Cerebellar cortex (tissue), 1 donor: Measurements from ENCODE around the gene NR4A2.

Experiments used
- DNase-seq: peaks from one replicate; pipeline ENCODE4 v3.0.0-alpha.2; 2015; ENCODE audit warnings: low spot score

NR4A2 gene

DNA sequence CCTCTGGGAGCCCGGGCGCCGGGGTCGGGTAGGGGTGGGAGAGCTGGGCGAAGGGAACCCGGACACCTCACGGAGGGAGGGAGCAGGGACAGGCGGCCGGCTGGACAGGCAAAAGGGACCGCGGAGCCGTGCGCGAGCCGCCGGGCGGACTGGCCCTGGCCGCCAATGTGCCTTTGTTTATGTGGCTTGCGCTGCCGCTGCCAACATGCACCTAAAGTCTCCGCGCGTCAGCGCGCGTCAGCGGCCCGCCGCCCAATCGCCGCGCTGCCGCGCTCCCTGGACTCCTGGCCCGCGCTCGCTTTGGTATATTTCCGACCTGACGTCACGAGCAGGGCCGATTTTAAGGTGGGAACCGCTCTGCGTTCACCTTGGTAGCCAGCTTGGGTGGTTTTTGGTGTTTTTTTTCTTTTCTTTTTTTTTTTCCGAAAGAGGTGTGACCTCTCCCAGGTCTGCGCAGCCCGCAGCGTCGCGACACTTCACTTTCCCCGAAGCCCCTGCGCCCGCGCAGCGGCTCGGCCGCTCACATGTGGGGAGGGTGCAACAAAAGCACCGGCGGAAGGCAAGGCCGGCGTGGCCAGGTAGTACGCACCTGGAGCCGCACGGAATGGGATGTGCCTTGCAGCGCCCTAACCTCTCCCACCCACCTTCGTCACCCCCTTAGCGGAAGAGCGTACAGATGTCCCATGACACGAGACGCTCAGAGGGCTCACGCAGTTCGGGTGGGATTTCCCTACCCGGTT lies at the start of gene NR4A2:
NR4A2 (minus strand) TSS at position 188 of the 740 bp plus-strand sequence. CDS start 2,535 bp downstream, outside the sequence.
- DNase-seq: peak; percentile 92

DNA sequence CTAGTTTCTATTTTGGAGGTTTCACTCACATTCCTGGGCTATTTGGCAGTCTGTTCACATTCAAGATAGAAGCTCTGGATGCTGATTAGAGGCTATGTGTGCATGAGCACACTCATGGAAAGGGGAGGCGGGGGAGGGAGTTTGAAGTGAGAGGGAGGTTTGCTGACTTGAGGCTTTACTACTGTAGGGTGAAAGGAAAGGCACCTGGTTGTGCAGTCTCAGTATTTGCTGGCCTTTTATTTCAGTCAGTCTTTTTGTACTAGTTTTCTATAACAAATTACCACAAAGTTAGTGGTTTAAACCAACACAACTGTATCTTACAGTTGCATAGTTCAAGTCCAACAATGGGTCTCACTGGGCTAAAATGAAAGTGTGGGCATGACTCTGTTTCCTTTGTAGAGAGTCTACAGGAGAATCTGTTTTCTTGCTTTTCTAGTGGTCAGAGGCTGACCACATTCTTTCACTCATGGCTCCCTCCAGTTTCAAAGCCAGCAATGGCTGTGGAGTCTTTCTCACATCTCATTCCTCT lies 47.7 kb upstream of the NR4A2 start:
- DNase-seq: no peak

DNA sequence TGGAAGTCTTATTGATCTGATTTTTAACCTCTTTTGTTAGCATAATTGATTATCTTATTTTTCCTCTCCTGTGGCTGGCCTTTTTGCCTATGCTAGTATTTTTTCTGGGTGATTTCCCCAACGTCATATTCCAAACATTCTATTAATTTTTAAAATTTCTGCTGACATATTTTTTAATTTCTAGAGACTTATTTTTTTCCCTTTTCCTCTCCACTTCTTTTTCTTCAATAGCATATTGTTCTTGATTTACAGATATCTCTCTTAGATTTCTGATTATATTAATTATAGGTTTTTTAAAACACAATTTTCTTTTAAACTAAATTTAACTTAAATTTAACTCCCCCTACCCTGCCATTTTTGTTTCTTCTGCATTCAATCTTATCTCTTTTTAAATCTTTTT lies 47.2 kb upstream of the NR4A2 start:
- DNase-seq: no peak

DNA sequence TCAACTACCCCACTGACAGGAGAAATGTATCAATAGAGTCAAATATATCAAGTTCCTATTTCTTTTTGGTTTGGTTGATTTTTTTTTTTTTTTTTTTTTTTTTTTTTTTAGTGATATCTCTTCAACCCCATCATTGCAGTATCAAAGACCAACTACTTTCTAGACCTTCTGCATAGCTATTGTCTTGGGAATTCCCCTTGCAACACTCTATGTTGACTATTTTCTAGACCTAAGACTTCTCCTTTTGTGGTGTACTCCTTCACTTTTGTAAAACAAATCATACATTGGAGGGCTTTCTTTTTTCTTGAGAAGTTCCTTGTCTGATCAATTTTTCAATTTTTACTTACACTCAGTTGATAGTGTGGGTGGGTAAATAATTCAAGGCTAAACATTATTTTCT lies 46.5 kb upstream of the NR4A2 start:
- no peak for DNase-seq

DNA sequence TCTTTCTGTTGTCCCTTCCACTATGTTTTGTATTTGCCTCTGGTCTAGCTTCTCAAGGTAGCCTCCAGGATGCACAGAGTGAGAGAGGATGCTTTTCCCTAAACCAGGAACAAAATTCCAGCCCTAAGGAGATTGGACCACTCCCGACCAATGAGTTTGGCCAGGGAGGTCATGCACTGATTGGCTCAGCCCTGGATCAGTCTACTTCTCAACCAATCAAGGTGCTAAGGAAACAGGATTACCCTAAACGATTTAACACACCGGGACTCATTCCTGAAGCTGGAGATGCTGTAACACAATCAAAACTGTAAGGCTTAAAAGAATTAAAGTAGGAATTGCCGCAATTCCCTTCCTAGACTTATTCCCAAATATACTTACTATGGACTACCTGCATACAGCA lies 34.2 kb upstream of the NR4A2 start:
- no peak for DNase-seq

DNA sequence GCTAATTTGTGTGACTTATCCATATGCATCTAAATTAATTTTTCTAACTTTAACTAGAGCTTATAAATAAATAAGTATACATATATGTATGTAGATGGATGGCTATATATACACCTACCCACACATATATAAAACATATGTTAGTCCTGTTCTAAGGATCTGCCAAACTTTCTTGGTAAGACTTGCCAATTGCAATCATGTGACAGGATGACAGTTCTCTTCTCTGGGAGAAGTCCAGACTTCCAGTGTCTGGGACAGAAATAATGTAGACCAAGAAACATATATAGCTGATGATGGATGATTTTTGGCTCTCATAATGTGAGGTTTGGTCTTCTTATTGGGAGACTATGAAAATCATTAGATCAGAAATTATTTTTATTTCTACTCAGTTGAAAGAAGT lies 30.6 kb upstream of the NR4A2 start:
- no peak for DNase-seq

DNA sequence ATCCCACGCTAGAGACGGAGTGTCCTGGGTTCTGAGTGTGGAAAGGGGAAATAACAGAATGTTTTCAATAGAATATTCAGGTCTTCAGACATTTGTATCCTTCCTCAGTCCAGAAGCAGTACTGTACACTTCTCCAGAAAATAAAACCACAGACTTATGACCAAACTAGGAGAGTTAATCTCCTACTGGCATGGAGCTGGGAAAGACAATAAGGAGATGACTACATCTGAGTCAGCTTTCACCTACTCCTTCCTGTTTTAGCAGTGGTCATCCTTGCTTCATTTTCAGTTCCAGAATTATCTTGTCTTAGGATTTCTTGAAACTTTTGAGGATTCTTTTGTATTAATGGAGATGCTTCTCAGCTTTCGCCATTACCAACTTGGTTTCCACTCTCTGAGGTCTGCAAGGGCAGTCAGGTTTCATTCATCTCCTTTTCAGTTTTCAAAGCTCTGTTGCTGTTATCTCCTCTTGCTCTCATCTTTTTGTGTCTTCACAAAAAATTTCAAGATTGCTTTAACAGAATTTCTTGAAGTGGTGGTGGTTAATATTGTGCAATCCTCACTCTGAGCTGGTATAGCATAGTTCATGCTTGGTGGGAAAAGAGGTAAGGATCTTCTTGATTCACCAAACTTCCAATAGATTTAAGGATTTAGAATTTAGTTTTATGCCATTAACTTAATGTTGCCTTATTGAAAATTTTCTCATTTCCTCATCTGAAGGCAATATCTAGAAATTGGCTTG lies 23.7 kb upstream of the NR4A2 start:
- DNase-seq: no peak

DNA sequence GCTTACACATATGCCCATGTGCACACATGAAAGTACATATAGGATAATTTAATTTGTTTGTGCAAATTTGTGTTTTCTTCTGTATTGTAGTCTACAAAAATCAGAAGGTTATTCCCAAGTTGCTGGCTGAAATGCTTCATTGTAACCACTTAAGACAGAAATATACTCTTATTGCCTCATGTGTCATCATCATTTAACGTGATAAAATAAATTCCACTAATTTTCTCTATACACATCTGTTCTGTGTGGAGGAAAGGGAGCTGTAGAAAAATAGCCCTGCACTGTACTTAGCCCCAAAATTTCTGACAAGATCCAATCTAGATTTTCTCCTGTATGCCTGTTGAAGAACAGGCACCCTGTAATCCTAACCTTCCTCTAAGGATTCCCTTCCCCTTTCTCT lies 20.4 kb upstream of the NR4A2 start:
- DNase-seq: no peak

DNA sequence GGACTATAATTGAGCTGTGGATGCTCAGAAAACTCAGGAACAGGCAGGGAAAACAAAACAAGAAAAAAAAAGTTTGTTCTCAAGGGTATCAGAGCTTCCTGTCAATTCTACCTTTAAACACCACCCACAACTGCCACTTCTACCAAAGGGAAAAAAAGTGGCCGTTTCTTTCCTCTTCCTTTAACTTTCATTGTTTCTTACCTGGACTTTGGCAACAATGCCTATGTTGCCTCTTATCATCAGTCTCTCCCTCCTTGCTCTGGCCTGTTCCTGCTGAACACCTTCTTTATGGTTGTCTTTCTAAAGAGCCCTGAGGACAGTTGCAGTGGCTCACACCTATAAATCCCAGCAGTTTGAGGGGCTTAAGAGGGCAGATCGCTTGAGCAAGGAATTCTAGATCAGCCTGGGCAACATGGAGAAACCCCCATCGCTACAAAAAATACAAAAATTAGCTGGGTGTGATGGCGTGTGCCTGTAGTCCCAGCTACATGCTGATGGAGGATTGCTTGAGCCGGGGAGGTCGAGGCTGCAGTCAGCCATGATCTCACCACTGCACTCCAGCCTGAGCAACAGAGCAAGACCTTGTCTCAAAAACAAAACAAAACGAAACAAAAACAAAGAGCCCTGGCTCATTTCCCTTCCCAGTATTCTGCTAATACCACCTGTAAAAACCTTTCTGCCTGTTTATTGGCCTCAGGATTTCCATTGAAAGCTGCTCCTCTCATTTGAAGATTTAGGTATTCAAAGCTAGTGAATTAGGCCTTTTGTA lies 18.0 kb upstream of the NR4A2 start:
- DNase-seq: no peak

DNA sequence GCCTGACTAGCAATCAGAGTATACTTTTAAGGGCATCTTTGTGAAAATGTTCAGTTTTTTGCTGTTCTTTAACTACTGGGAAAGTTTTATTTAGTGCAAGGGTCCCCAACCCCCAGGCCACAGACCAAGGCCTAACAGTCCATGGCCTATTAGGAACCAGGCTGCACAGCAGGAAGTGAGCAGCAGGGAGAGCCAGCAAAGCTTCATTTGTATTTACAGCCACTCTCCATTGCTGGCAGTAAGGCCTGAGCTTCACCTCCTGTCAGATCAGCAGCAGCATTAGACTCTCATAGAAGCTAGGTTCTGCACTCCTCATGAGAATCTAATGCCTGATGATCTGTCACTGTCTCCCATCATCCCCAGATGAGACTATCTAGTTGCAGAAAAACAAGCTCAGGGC lies 17.1 kb upstream of the NR4A2 start:
- no peak for DNase-seq

DNA sequence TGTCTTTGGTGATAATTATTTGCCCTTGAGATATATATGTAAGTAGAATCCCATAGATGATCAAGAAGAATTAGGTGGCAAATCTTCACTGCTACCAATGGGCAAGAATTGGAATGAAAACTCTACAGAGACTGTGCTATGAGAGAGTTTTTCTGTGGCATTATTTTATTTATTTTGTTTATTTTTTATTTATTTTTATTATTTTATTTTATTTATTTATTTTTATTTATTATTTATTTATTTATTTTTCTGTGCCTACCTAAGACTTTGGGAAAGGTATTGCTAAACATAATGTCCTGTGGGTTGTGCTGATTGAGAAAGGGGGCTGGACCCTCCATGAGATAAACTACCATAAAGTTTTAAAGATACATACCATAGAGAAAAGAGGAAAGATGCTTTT lies 16.6 kb upstream of the NR4A2 start:
- no peak for DNase-seq

DNA sequence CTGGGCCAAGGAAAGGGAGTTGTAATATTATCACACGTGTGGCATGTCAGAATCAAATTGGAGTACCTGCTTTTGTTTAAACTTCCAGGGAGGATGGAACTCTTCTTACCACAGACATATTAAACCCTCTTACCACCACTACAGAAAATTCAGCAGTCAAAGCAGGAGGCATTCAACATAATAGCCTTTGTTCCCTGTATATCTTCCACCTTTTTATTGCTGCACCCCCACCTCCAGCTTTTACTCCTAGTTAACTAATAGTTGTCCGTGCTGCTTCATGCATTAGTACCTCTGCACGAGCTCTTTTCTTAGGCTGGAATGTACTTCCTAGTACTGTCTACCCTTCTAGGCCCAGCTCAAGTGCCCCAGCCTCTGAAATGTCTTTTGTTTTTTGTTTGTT lies 14.9 kb upstream of the NR4A2 start:
- no peak for DNase-seq

DNA sequence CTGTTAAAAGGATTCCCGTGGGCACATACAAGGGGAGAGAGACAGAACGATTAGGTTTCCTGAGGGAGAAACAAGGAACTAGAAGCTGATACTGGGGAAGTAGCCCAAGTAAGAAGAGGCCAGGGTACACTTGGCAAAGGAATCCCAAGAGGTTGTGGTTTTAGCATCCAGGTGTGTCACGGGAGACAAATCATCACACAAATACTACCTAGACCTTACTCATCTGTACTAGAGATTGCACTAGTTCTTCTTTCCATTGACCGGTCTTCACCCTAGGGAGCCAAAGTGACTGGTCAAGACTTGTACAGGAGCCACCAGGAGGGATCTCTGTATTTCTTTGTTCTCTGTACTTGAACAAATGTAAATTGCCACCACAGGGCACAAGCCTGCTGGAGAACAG lies 14.2 kb upstream of the NR4A2 start:
- DNase-seq: no peak

DNA sequence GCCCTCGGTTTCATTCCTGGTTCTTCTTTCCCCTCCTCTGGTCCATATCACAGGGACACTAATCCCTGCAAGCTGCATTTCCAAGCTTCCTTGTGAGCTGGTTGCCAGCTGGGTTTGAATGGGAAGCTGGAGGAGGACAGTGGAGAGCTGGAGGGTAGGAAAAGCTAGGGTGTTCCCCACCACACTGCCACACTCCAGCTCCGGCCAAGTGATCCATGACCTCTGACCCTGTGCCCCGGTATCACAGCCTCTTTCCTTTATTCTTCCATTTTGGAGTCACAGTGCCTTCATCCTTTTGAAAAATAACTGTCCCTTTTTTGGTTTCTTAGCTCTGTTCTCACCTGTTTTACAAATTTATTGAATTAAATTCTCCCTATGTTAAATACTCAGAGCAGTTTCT lies 13.1 kb upstream of the NR4A2 start:
- DNase-seq: no peak

DNA sequence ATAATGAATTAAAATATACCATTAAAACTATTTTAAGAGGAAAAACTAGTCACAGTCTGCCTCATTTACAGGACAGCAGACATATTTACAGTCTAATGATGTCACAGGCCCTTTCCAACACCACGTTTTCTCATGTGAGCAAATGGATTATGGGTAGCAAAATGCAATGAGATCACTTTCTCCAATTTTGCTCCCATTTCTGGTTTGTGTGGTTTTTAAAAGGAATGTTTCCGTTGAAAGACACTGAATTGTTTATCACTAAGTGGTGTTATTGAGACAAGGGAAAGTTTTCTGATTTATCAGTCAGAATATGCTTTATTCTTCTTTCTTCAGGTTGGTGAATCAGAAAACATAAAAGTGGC lies 11.4 kb upstream of the NR4A2 start:
- DNase-seq: no peak

DNA sequence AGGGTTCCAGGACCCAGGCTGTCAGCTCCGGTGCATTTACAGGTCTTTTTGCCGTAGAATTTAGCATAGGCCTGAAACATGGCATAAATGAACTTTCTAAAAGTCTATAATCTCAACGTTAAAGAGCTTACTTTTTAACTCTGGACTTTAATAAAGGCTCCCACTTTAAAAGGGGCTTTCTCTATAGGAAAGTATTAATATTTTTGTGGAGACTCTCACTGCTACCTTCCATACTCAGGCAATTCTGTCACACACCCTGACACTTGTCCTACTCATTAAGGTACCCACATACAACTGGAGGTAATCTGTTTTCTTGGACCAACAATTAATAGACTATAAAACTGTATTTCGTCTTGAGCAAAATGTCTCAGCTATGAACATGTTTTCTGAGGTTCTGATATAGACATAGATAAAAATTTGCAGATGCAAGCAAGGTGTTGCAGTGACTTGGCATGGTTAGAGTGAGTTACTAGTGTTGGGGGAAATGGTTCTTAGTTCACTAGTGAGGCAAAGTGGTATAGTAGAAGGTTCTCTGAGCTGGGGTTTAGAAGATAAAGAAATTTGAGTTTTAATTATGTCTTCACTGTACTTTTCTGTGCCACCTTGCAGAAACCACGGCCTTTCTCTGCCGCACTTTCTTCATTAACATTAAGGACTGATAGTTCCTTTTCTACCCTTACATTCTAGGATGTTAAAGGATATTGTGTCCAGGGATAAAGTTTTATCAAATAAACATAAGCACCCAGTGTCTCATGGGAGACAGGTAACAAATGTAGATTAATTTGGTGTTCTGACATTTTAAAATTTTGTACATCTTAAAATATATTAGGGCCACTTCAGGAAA lies 10.8 kb upstream of the NR4A2 start:
- DNase-seq: no peak

DNA sequence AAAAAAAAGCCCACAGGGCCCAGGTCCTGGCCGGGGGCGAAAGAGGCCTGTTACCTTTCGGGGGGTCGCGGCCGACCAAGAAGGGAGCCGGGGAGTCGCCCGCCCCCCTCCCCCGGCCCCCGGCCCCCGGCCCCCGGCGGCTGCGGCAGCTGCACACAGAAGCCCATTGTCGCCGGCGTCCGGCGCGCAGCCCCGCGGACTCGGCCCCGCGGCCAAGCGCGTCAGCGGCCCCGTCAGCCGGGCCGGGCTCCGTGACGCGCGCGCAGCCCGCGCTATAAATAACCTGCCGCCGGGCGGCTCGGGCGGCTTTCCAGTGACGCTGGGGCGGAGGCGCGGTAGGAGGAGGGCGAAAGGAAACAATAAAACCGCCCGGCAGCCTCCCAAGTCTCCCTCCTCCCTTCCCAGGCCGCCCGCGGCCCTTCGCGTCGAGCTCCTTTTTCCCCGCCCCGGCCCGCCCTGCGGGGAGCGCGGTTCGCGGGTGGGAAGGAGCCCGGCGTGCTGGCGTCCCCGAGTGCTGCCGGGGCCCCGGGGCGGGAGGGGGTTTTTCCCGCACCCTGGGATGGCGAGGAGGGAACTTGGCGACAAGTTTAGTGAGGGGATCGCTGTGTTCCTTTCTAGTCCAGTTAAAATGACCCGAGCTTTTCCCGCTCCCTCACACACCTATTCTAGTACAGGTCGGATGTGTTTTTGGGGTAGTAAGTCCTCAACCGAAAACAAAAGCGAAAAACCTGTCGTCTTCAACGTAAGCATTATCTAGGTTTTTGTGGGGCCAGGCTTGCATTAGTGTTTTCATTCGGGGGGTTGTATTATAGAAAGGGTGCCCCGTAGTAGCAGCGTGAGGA lies 10.0 kb upstream of the NR4A2 start:
- DNase-seq: peak; percentile 91

DNA sequence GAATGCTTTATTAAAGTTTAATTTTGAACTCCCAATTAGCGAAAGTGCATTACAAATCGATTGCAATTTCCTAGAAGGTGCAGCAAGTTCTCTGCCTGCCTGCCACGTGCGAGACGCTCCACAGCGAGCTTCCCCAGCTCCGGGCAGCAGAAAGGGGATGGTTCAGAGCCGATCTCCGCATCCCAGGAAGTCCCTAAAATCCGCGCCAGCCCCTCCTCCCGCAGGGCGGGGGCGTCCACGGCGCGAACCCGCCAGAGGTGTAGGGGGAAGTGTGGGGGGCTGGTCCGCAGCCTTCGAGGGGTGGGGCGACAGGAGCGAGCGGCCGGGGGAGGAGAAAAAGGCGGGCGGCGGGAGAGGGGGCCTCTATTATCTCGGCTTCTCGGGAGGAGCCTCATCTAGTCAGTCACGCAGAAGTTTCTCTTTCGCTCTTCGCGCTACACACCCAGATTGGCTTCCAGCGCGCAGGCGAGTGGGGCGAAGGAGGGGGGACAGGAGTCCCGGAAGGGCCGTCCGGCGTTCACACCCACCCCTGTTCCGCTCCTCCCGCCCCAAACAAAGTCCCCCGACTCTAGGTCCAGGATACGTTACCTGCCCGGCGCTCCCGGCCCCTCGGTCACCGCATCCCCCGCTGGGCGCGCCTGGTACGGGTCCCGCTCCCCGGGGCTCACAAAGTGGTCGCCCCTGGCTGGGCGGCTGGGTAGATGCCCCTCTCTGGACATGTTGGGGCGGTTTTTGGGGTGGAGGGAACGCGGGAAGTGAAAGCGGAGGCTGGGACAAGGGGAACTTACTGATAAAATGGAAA lies 9.1 kb upstream of the NR4A2 start:
- peak; percentile 71 for DNase-seq

DNA sequence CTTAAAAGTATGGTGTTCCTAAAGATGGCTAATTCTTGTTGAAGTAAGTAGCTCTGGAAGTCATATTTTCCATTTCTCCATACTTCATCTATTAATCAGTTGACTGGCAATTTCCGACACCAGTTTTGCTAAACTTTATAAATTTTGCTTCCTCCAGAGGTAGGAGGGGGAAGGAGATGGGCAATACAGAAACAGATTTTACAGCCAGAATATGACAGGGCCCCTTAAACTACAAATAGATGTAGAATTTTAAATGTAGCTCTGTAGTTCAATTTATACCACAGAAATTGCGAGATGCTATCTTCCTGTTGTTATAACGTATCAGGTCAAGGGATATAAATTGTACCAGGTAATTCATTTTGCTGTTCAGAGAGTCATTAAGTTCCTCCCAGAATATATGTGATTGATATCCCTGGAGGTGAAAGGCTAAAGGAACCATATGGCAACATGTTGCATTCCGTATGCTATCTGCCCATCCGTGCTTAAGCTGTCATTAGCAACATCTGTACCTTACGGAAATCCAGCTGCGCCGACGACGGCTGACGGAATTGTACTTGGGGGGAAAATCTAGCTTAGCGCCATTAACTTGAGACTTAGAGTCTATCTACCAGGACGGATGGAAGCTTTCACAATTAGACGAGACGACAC lies 8.4 kb upstream of the NR4A2 start:
- DNase-seq: peak; percentile 25

DNA sequence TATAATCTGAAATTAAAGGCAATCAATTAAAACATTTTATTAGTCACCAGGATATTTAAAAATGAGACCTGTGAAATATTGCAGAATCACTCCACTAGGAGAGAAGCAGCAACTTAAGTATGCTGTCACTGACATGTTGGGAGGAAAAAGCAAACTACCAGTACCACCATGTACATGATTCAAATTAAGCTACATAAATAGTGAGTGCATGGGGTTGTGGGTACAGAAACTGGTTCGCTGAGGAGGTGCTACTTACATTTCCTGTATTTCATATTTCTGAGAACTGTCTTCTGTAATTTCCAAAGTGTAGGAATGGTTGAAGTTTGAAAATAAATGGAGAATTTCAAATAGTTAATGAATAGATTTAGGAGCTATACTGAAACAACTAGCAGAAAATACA lies 7.9 kb upstream of the NR4A2 start:
- peak; percentile 27 for DNase-seq
